SK-N-SH treated with all-trans-retinoic acid at 6 μM for 48 hours (cell line): ENCODE data around the gene CCDC39.

Experiments used
- ATAC-seq: fragments of 200-7000 bp; cut with Tn5 transposase; 3 replicates; pipeline ENCODE4 v1.9.1; 2020; ENCODE audit warnings: mild to moderate bottlenecking, moderate library complexity
- BACH2 ChIP-seq: fragments of 250-450 bp; sonication (Bioruptor Pico); IDR thresholded peaks from 2 replicates; pipeline ENCODE4 v1.9.0; 2021; ENCODE audit warnings: mild to moderate bottlenecking, borderline replicate concordance
- CREB5 ChIP-seq: fragments of 250-450 bp; sonication (Bioruptor Pico); IDR thresholded peaks from 2 replicates; pipeline ENCODE4 v1.5.1; 2020; ENCODE audit warnings: low read depth, mild to moderate bottlenecking, moderate library complexity
- CSDC2 ChIP-seq: fragments of 250-450 bp; sonication (Bioruptor Pico); IDR thresholded peaks from 2 replicates; pipeline ENCODE4 v1.5.0; 2020; ENCODE audit warnings: mild to moderate bottlenecking, moderate library complexity
- CSRNP3 ChIP-seq: fragments of 250-450 bp; sonication (Bioruptor Pico); IDR thresholded peaks from 2 replicates; pipeline ENCODE4 v1.5.1; 2021; ENCODE audit warnings: mild to moderate bottlenecking, moderate library complexity
- GLIS3 ChIP-seq: fragments of 250-450 bp; sonication (Bioruptor Pico); IDR thresholded peaks from 2 replicates; pipeline ENCODE4 v1.5.0; 2020; ENCODE audit warnings: mild to moderate bottlenecking, moderate library complexity
- ISL1 ChIP-seq: fragments of 250-450 bp; sonication (Bioruptor Pico); IDR thresholded peaks from 2 replicates; pipeline ENCODE4 v2.1.2; 2022; ENCODE audit warnings: mild to moderate bottlenecking, moderate library complexity
- OSR1 ChIP-seq: fragments of 250-450 bp; sonication (Bioruptor Pico); IDR thresholded peaks from 2 replicates; pipeline ENCODE4 v1.8.0; 2022; ENCODE audit warnings: moderate library complexity, mild to moderate bottlenecking, inconsistent platforms
- PATZ1 ChIP-seq: fragments of 250-450 bp; sonication (Bioruptor Pico); IDR thresholded peaks from 2 replicates; pipeline ENCODE4 v1.8.0; 2020; ENCODE audit warnings: mild to moderate bottlenecking, moderate library complexity, borderline replicate concordance
- POU6F1 ChIP-seq: fragments of 250-450 bp; sonication (Bioruptor Pico); IDR thresholded peaks from 2 replicates; pipeline ENCODE4 v1.8.0; 2021; ENCODE audit warnings: low read depth, mild to moderate bottlenecking, moderate library complexity, borderline replicate concordance
- PPARA ChIP-seq: fragments of 250-450 bp; sonication (Bioruptor Pico); IDR thresholded peaks from 2 replicates; pipeline ENCODE4 v1.5.0; 2020; ENCODE audit warnings: mild to moderate bottlenecking, borderline replicate concordance
- RARB ChIP-seq: fragments of 250-450 bp; sonication (Bioruptor Pico); IDR thresholded peaks from 2 replicates; pipeline ENCODE4 v1.8.0; 2021; ENCODE audit warnings: mild to moderate bottlenecking, moderate library complexity
- SNAI2 ChIP-seq: fragments of 250-450 bp; sonication (Bioruptor Pico); IDR thresholded peaks from 2 replicates; pipeline ENCODE4 v1.5.0; 2020; ENCODE audit warnings: mild to moderate bottlenecking, moderate library complexity
- TCF4 ChIP-seq: fragments of 250-450 bp; sonication (Bioruptor Pico); IDR thresholded peaks from 2 replicates; pipeline ENCODE4 v1.8.0; 2021; ENCODE audit warnings: mild to moderate bottlenecking, moderate library complexity, borderline replicate concordance
- TOX ChIP-seq: fragments of 250-450 bp; sonication (Bioruptor Pico); IDR thresholded peaks from 2 replicates; pipeline ENCODE4 v1.8.0; 2021; ENCODE audit warnings: mild to moderate bottlenecking, moderate library complexity, borderline replicate concordance
- ZC3H10 ChIP-seq: fragments of 250-450 bp; sonication (Bioruptor Pico); IDR thresholded peaks from 2 replicates; pipeline ENCODE4 v1.5.1; 2021; ENCODE audit warnings: mild to moderate bottlenecking, moderate library complexity
- ZFP3 ChIP-seq: fragments of 250-450 bp; sonication (Bioruptor Pico); IDR thresholded peaks from 2 replicates; pipeline ENCODE4 v1.5.0; 2020; ENCODE audit warnings: mild to moderate bottlenecking, moderate library complexity
- ZFP30 ChIP-seq: fragments of 450-650 bp; formaldehyde crosslinking; IDR thresholded peaks from 2 replicates; pipeline ENCODE4 v1.5.0; 2022; ENCODE audit warnings: mild to moderate bottlenecking, moderate library complexity
- ZNF565 ChIP-seq: fragments of 450-650 bp; formaldehyde crosslinking; conservative IDR thresholded peaks from 2 replicates; pipeline ENCODE4 v1.5.0; 2020; ENCODE audit warnings: low read depth, mild to moderate bottlenecking, moderate library complexity
- ZNF8 ChIP-seq: fragments of 450-650 bp; formaldehyde crosslinking; IDR thresholded peaks from 2 replicates; pipeline ENCODE4 v1.5.0; 2020; ENCODE audit warnings: mild to moderate bottlenecking, moderate library complexity

The CCDC39 gene

GRCh38 chr3:180646187-180646790 is 33.0 kb downstream of the CCDC39 start (continued):
- no peak for TF ChIP-seq CREB5 (CRISPR knock-in tag)

- TF ChIP-seq GLIS3 (CRISPR knock-in tag): no peak
- no peak for ATAC-seq
Measured at GRCh38 chr3:180640987-180641386, 38.3 kb downstream of the CCDC39 start.

- ATAC-seq: peak; percentile 53; the same call in 2 of the 3 replicates
- no peak for TF ChIP-seq TOX (CRISPR knock-in tag)
- no peak for TF ChIP-seq PATZ1 (CRISPR knock-in tag)
- no peak for TF ChIP-seq GLIS3 (CRISPR knock-in tag)
- no peak for TF ChIP-seq CSRNP3 (CRISPR knock-in tag)
- no peak for TF ChIP-seq ZNF8
- TF ChIP-seq ZC3H10: no peak
- no peak for TF ChIP-seq SNAI2
- no peak for TF ChIP-seq ZNF565 (CRISPR knock-in tag)
Measured at GRCh38 chr3:180633722-180634121, 45.6 kb downstream of the CCDC39 start.

GRCh38 chr3:180631317-180631716 is 48.0 kb downstream of the CCDC39 start:
- TF ChIP-seq POU6F1 (CRISPR knock-in tag): no peak
- no peak for TF ChIP-seq ZFP3 (CRISPR knock-in tag)
- TF ChIP-seq CREB5 (CRISPR knock-in tag): no peak
- no peak for TF ChIP-seq CSRNP3 (CRISPR knock-in tag)
- no peak for TF ChIP-seq PPARA (CRISPR knock-in tag)
- TF ChIP-seq CSDC2 (CRISPR knock-in tag): no peak
- TF ChIP-seq OSR1 (CRISPR knock-in tag): no peak
- no peak for TF ChIP-seq ZC3H10
- TF ChIP-seq SNAI2: no peak
- no peak for TF ChIP-seq ZNF8
- ATAC-seq: no peak

- ATAC-seq: no peak
- TF ChIP-seq RARB (CRISPR knock-in tag) (no peak), ZFP3 (CRISPR knock-in tag) (no peak), ISL1 (CRISPR knock-in tag) (no peak), GLIS3 (CRISPR knock-in tag) (no peak), PPARA (CRISPR knock-in tag) (no peak), TOX (CRISPR knock-in tag) (no peak), OSR1 (CRISPR knock-in tag) (no peak), CSRNP3 (CRISPR knock-in tag) (no peak), BACH2 (CRISPR knock-in tag) (no peak), TCF4 (CRISPR knock-in tag) (no peak), ZFP30 (CRISPR knock-in tag) (no peak)
Measured at GRCh38 chr3:180630371-180630770, 48.9 kb downstream of the CCDC39 start.
